K562 (cell line): Measurements from ENCODE around the gene WDR81.

Source experiments
- HMGN3 ChIP-seq: IDR thresholded peaks from 2 replicates; pipeline ENCODE4 v1.6.1; 2011; ENCODE audit warnings: borderline replicate concordance, low read depth, mild to moderate bottlenecking, mixed read lengths, low read length; ENCODE audit not compliant: insufficient read length; ENCODE audit errors: extremely low read depth
- MTF1 ChIP-seq: fragments of 250-450 bp; sonication (Bioruptor Pico); IDR thresholded peaks from 2 replicates; pipeline ENCODE4 v1.9.0; 2021; ENCODE audit warnings: moderate library complexity, mild to moderate bottlenecking, inconsistent platforms, borderline replicate concordance

GRCh38 chr17:1714427-1714979 is 10.0 kb upstream of the WDR81 start:
- TF ChIP-seq HMGN3 (no peak), MTF1 (CRISPR knock-in tag) (no peak)
